HG02798 (cell line): ENCODE results near the gene MED15.

Source experiments
- ATAC-seq: cut with Tn5 transposase; IDR thresholded peaks from one replicate; pipeline ENCODE4 v1.9.1; 2021; ENCODE audit warnings: mild to moderate bottlenecking; ENCODE audit not compliant: unreplicated experiment, poor library complexity

MED15 gene

DNA sequence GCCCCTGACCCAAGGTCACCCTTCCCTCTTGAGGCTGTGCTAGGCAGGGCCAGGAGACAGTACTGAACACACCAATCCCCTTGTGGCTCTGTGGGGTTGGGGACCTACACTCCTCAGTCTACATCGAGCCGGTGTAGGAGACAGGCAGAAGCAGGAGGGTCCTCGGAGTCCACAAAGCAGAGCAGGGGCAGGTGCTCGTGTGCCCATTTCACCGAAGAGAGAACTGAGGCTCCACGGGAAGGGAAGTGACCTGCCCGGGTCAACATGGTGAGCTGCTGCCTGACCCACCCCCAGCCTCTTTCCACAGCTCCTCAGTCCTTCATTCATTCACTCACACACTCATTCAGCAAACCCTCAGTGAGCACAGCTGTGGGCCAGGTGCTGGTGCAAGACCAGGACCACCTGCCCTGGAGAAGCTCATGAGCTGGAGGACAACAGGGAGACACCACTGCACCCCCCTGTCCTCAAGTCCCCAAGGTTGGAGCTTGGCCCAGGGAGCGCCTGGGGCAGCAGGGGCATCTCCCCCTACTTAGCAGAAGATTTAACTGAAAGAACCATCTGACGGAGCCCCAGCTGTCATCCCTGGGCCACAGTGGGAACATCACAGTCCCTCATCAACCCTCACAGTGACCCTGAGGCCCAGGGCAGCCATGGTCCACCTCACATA lies 127.3 kb downstream of the MED15 start:
- no peak for ATAC-seq

DNA sequence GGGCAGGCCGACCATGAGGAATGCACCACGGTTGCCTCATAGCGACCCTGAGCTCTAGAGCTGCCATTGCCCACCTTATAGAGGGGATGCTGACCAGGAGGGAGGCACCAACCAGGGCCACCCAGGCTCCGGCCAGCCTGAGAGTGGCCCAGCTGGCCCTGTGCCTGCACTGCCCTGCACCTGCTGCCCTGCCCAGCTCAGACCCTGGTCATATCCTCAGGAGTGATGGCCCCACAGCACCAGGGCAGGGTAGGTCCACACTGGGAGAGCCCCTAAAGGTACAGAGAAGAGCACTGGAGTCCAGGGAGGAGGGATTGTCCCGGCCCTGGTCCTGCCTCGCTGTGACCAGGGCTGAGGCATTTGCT lies 127.8 kb downstream of the MED15 start:
- no peak for ATAC-seq

DNA sequence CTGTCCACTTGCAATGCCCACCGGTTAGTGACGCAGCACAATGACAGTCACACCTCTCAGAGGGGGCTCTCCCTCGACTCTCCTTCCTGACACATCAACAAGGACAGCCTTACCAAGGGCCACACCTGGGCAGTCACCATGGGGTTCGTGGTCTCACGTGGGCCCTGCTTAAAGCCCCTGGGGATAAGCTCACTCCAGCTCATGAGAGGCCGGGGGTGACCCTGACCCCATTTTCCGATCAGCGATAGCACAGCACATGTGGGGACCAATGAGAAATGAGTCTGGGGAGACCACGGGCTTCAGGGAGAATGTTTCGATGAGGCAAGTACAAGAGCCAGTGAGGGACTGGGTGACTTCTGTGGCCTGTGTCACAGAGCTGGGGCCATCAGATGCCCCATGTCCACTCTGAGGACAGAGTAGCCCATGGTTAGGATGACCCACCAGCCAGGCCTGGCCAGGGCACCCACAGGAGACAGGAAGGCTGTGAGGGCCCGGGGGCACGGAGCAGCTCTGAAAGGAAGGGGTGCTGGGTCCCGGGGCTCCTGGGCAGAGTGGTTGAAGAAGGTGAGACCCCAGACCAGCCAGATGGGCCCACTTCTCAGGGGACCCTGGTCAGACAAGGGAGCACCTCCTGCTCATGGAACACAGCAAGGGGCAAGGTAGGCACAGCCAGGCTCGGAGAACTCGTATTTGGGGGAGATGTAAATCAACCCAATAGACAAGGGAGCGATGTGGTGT lies 128.8 kb downstream of the MED15 start:
- no peak for ATAC-seq

DNA sequence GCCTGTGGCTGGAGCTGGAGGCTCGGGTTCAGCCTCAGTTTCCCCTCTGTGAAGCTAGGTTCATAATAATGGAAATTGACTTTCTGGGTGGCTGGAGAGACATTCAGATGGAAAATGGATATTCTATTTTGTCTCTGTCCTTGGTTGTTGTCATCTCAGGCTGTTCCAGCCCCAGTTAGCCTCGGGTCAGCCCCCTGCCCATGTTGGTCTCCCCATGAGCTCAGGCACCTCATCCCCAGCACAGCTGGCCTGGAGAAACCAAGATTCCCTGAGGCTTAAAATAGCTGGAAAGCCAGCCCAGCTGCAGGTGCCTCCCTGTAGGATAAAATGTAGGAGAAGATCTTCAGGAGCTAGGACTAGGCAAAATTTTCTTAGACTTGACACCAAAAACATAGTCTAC lies 129.5 kb downstream of the MED15 start:
- no peak for ATAC-seq
